Mucosa of descending colon (tissue), 3 donors: Measurements from ENCODE around the gene CDH4. TPM values are rescaled to one million over a fixed set of nuclear protein-coding genes. Genes with fewer than 3 reads are reported as not detected.

Experiments used
- ATAC-seq: fragments of 200-7000 bp; cut with Tn5 transposase; one replicate; pipeline ENCODE4 v1.9.1; 2020; ENCODE audit warnings: mild to moderate bottlenecking, moderate library complexity
- DNase-seq, 3 donors: peaks; one replicate each; pipeline ENCODE4 v3.0.0-alpha.2; 2020
- H3K36me3 ChIP-seq: fragments of 200-600 bp; one replicate; pipeline ENCODE4 v1.8.0; 2021; ENCODE audit warnings: low read depth, mild to moderate bottlenecking
- H3K4me1 ChIP-seq: fragments of 200-600 bp; one replicate; pipeline ENCODE4 v1.8.0; 2021; ENCODE audit warnings: low read depth, mild to moderate bottlenecking
- H3K4me3 ChIP-seq: fragments of 200-600 bp; one replicate; pipeline ENCODE4 v1.8.0; 2021; ENCODE audit warnings: mild to moderate bottlenecking
- H3K9me3 ChIP-seq: fragments of 200-600 bp; one replicate; pipeline ENCODE4 v1.8.0; 2021; ENCODE audit warnings: mild to moderate bottlenecking
- intact Hi-C, 2 donors: fragments of 100-400 bp; cut with DNase I in 1 of 2; cut with micrococcal nuclease in 1 of 2; formaldehyde crosslinking; loops; one replicate each; pipeline versions ENCODE4 v1.11.0 to v1.11.1; 2022; cut with DNase I, micrococcal nuclease
- total RNA-seq, 3 donors: library from RNA; stranded (reverse); fragmentation: NEBNext Ultra II Directional in 2 of 3; extraction: Animal tissue kit (Norgen Biotek cat#: 25700) in 2 of 3; gene quantifications; one replicate each; pipeline versions ENCODE4 v1.2.1 to v1.2.4, GENCODE V29; 2021 to 2023
- TF ChIP-seq, protein P1 (sequence below): fragments of 200-600 bp; IDR thresholded peaks from one replicate; pipeline ENCODE4 v1.8.0; 2022; ENCODE audit warnings: antibody characterized with exemption, mild to moderate bottlenecking
- donor health status: DM: no; HTN: no; CAD: no; lungs with moderate emphysema.
- donor health status: DM: no; HTN: no; CAD: no.
- donor health status: DM: no; HTN: yes; CAD: no.

Gene CDH4
- total RNA-seq, 3 donors from 2014 or later: 0.16 TPM; not detected in 2

DNA sequence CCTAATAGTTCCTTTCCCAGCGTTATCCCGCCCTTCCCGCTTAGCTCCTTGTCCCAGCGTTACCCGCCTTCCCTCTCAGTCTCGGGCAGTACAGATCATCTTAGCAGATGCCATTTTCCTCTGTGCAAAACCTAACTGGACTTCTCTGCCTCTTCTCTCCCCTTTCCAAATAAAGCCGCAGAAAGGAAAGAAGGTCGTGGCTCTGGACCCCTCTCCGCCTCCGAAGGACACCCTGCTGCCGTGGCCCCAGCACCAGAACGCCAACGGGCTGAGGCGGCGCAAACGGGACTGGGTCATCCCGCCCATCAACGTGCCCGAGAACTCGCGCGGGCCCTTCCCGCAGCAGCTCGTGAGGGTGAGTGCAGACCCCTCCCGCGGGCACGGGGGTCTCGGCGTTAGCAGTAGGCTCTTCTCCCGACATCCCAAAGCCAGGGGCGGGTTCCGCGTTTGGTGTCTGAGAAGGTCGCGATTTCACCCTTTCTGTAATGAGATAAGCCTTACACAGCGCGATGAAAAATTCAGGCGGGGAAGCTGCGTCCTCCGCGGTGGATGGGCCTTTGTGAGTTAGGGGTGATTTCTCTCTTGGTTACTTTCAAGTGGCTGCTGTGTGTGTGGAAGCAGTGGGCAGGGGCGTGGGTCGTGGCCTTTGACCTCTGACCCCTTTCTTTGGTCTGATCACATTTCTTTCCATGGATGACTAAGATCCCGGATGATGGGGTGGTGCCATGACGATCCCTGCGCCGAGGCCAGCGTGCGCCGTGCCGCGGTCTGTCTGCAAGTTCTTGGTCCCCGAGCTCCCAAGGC lies 521.0 kb downstream of the CDH4 start:
- no peaks in the 10 kb centered on the region for H3K4me1 ChIP-seq
- intact Hi-C loops: no loop called here
- no peak overlapping the region for H3K4me3 ChIP-seq
- TF ChIP-seq, protein P1, sequence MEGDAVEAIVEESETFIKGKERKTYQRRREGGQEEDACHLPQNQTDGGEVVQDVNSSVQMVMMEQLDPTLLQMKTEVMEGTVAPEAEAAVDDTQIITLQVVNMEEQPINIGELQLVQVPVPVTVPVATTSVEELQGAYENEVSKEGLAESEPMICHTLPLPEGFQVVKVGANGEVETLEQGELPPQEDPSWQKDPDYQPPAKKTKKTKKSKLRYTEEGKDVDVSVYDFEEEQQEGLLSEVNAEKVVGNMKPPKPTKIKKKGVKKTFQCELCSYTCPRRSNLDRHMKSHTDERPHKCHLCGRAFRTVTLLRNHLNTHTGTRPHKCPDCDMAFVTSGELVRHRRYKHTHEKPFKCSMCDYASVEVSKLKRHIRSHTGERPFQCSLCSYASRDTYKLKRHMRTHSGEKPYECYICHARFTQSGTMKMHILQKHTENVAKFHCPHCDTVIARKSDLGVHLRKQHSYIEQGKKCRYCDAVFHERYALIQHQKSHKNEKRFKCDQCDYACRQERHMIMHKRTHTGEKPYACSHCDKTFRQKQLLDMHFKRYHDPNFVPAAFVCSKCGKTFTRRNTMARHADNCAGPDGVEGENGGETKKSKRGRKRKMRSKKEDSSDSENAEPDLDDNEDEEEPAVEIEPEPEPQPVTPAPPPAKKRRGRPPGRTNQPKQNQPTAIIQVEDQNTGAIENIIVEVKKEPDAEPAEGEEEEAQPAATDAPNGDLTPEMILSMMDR: no peak
- no peaks in the 10 kb centered on the region for H3K36me3 ChIP-seq
- H3K9me3 ChIP-seq: no peaks in the 10 kb centered on the region
- no peak for DNase-seq
- no peak for ATAC-seq

DNA sequence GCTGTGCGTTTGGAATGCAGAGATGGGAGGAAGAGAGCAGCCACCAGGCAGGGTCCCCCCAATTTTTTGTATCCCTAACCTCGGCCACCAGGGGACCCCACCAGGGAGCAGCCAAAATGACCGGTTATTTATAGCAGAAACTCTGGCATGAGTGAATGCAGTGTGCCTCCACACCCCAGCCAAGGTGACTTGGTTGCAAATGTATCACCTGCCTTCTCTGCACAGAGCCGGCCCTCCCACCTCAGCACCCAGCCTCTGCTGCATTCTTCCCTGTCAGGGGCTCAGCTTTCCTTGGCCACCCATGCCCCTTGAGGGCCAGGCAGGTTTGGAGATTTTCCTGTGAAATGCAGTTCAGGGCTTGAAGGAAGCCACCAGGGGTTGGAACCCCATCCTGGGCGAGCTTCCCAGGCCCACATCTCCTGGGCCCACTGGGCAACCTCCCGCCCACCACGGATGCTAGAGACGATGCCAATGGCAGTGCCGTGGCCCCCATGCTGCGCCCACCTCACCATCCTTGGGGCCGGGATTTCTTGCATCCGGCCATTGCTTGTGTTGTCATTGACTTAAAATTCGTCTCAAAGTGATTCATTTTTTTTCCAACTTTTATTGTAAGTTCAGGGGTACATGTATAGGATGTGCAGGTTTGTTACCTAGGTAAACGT lies 522.0 kb downstream of the CDH4 start:
- Histone ChIP-seq H3K4me1 (no peaks in the 10 kb centered on the region), H3K36me3 (no peaks in the 10 kb centered on the region), H3K4me3 (no peak overlapping the region), H3K9me3 (no peaks in the 10 kb centered on the region)
- ATAC-seq (no peak), DNase-seq (no peak)
- intact Hi-C loops: no loop called here
- TF ChIP-seq, protein P1: no peak

- ATAC-seq (no peak), DNase-seq (no peak)
- Histone ChIP-seq H3K9me3 (no peaks in the 10 kb centered on the region), H3K4me1 (no peaks in the 10 kb centered on the region), H3K4me3 (no peak overlapping the region), H3K36me3 (no peaks in the 10 kb centered on the region)
- TF ChIP-seq, protein P1: no peak
- intact Hi-C loops: no loop called here
Measured at GRCh38 chr20:61775423-61775822, 523.4 kb downstream of the CDH4 start.

- no peaks in the 10 kb centered on the region for H3K4me1 ChIP-seq
- TF ChIP-seq, protein P1: no peak
- ATAC-seq (no peak), DNase-seq (no peak)
- intact Hi-C loops: no loop called here
- no peaks in the 10 kb centered on the region for H3K36me3 ChIP-seq
- no peak overlapping the region for H3K4me3 ChIP-seq
- H3K9me3 ChIP-seq: peaks cover 3% of the 10 kb centered on the region
Measured at GRCh38 chr20:61776491-61777075, 524.5 kb downstream of the CDH4 start.

DNA sequence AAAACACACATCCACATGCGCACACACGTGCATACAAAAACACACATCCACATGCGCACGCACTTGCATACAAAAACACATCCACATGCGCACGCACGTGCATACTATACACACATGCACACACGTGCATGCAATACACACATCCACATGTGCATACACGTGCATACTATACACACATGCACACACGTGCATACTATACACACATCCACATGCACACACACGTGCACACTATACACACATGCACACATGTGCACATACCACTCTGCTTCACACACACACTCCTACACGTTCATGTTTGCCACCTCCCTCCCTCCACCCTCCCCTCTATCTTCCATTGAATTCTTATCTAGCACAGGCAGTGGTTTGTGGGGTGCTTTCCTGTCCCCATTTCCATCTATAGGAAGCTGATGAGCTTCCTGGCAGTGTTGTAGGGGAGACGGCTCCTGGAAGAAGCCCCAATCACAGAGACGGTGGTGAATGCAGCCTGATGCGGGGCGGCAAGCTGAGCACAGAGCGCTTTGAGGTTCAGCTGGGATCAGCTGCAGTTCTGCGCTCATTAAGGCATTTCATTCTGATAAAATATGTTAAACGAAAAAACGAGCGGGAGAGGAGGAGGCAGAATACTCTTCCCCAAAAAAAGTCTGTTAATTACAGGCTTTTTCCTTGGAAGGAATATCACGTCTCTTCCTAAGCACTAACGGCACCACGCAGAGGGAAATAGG lies 525.9 kb downstream of the CDH4 start:
- Histone ChIP-seq H3K4me3 (no peak overlapping the region), H3K36me3 (no peaks in the 10 kb centered on the region), H3K4me1 (no peaks in the 10 kb centered on the region), H3K9me3 (peaks cover 5% of the 10 kb centered on the region)
- ATAC-seq (no peak), DNase-seq (no peak)
- intact Hi-C loops: no loop called here
- TF ChIP-seq, protein P1: no peak
